Fibroblast of skin of left biceps (primary cell): ENCODE results near the gene GALNT17.

Experiments used
- DNase-seq, 2 experiments: peaks; one replicate each; pipeline ENCODE4 v3.0.0-alpha.2; 2013; ENCODE audit warnings: low read depth in 2 of 2

GALNT17 gene

DNA sequence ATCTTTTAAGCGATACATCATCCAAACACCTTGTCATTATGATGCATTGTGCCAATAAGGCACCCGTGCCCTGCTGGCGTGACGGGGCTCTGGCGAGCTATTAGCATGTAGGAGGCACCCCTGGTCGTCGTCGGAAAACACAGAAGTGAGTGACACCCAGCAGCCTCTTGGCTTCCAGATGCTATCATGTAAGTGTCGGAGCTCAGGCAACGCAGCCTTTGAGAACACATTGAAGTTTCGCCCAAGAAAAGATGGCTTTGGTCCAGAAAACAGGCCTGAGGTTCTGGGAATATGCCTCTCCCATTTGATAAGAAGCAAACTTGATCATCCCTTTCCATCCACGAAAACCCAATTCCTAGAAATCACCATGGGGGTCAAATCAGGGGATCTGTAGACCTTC lies 555.3 kb downstream of the GALNT17 start:
- DNase-seq = no peak

- no peak for DNase-seq
Measured at GRCh38 chr7:71687831-71688599, 556.1 kb downstream of the GALNT17 start.

GRCh38 chr7:71691538-71691937 lies 559.6 kb downstream of the GALNT17 start:
- no peak for DNase-seq

DNA sequence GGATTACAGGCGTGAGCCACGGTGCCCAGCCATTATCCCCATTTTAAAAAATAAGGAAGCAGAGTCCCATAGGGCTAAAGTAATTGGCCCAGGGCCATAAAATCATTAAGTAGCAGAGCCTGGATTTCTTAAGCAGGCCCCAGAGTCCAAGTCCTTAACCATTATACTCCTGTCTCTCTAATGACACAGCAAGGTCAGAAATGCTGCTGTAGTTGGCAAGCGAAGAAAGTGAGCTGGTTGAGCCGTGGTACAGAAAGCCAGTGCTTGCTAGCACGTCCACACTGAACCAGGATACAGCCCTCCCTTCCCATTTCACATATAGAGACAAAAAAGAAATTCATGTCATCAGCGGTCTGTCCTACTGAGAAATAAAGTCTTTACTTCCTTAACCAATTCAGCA lies 562.7 kb downstream of the GALNT17 start:
- no peak for DNase-seq

DNA sequence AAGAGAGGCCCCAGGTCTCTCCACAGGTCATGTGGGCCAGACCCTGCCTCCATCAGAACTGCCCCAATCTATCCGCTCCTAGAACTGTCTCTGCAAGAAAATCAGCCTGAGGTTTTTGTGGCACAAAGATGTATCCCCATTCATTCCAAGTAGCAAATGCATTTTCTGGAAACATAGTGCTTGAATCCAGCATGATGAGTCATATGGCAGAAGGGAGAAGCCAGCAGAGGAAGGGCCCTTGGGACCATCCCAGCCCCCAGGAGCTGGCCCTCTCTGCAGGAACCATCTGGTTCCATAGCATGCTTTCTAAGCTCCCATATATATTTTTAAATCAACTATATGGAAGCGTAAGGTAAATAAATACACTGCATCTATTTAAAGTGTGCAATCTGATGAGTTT lies 563.2 kb downstream of the GALNT17 start:
- DNase-seq = peak; percentile 42 to 43

GRCh38 chr7:71696511-71696910 lies 564.6 kb downstream of the GALNT17 start:
- DNase-seq = no peak

DNA sequence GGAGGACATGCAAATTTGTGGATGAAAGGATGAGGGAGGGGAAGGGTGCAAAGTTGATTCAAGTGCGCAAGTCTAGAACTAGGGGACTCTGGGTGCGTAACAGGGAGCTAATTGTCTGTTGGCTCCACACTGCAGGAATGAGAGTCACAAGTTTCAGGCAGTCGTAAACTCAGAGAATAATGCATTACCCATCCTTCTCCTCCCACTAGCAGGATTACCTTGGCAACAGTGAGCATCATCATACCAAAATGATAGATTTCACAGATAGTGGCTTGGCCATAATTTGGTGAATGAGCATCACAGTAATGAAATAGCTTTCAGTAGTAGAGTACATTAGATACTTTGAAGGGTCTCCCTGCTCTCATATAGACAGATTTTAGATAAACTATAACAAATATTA lies 565.5 kb downstream of the GALNT17 start:
- no peak for DNase-seq

DNA sequence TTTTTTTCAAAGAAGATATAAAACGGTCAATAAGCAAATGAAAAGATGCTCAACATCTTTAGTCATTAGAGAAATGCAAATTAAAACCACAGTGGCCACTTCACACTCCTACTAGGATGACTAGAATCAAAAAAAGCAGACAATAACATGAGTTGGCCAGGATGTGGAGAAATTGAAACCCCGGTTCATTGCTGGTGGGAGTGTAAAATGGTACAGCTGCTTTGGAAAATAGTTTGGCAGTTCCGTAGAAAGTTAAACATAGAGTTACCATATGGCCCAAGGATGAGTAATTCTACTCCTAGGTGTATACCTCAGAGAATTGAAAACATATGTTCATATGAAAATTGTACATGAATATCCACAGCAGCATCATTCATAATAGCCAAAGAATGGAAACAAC lies 573.3 kb downstream of the GALNT17 start:
- peak; percentile 39 to 54 for DNase-seq

DNA sequence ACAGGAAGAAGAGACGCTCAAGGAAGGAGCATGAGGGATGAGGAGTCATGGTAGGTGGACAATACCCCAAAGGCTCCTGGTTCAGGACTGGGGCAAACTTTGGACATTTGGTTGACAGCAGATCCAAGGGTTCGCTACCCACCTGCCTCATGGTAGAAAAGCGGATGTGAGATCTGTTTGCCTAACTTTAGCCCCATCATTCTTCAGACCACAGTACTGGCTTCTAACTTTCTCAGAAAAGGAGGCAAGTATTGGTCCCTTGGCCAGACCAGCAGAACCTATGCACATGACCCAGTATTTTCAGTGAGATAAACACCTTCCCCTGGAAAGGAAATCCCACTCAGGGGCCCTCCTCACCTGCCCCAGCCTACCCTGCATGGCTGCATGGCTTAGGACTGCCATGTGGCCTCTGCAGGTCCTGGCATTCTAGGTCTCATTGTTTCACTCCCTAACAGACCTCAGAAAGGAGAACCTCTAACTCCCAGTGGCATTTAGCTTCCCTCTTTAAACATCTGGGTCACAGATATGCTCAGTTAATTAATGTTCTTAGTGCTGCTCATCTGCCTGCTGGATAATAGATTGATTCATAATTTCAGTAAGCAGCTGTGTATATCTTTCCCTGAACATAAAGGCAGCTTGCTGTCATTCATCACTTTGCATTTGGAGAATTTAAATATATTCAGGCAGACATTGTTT lies 574.1 kb downstream of the GALNT17 start:
- no peak for DNase-seq

DNA sequence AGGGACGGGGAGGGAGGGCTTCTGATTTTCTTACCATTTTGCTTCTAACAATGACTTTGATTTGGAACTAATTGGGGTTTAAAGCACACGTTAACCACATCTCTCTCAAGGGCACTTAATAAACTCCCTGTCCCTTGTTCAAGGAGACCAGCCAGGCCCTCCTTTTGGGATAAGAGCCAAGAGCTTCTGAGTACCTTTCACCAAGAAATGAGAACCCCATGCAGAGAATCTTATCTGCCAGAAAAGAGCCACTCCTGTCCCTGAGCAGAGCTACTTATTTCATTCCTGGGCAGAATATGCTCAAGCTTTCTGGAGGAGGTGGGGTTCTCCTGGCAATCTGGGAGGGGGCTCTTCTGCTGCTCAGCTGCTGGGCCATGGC lies 574.6 kb downstream of the GALNT17 start:
- no peak for DNase-seq

DNA sequence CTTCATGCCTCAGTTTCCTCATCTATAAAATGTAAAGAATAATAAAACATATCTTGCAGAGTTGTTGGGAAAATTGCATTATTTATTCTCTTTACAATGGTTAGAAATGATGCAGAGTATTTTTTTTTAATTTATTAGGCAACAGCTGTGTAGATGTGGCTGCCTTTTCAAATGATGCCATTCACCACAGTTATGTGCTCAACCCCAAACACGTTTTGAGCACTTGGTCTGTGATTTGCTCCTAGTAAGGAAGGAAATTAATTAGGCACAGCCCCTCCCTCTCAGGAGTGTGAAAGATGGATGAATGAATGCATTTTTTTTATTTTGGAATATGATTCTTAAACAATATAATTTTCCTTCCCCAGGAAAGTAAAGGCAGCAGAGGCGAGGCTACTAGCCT lies 575.1 kb downstream of the GALNT17 start:
- no peak for DNase-seq

GRCh38 chr7:71708710-71709109 lies 576.8 kb downstream of the GALNT17 start:
- DNase-seq = no peak

DNA sequence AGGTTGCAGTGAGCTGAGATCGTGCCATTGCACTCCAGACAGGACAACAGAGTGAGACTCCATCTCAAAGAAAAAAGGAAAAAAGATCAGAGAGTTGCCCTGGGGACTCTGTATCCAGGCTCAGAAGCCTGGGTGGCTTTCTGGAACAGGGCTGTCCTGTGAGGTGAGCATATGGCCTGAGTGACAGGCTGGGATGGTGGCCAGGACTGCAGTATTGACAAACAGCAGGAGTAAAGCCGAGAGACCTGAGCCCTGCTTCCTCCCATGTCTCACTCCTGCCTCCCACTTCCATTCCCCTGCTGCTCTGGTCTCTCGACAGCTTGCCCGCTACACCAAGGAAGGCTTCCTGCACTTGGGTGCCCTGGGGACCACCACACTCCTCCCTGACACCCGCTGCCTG lies 578.5 kb downstream of the GALNT17 start:
- DNase-seq = no peak

- DNase-seq = no peak
Measured at GRCh38 chr7:71712653-71713180, 580.8 kb downstream of the GALNT17 start.

DNA sequence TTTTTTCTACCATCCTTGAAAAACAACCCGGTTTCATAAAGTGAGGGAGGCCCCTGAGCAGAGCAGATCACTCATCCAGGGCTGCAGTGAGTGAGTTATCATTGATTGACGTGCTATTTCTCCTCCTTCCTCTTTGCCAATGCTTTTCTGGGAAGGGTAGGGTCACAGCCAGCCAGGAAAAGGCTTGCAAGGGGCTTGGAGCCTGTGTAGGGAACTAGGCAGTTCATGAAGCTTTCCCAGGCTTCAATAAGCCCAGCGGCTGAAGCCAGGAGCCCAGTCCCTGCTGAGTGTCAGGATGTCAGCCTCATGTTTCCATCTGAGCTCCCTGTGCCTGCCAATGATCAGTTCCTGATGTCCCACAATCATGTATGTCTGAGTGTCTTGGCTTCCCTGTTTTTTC lies 584.7 kb downstream of the GALNT17 start:
- no peak for DNase-seq

DNA sequence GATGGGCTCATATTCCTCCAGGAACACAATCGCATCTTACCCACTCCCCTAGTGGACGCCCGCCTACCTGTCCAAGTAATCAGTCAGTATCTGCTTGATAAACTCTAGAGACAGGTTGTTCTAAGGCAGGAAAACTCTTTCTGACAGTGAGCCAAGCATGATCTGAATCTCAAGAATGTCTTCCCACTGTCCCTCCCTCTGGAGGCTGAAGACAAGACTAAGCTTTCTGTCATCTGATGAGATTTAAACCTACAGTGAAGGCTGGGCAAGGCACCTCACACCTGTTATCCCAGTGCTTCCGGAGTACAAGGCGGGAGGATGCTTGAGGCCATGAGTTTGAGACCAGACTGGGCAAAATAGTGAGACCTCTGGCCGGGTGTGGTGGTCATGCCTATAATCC lies 586.6 kb downstream of the GALNT17 start:
- no peak for DNase-seq

GRCh38 chr7:71721742-71722141 lies 589.8 kb downstream of the GALNT17 start:
- no peak for DNase-seq

DNA sequence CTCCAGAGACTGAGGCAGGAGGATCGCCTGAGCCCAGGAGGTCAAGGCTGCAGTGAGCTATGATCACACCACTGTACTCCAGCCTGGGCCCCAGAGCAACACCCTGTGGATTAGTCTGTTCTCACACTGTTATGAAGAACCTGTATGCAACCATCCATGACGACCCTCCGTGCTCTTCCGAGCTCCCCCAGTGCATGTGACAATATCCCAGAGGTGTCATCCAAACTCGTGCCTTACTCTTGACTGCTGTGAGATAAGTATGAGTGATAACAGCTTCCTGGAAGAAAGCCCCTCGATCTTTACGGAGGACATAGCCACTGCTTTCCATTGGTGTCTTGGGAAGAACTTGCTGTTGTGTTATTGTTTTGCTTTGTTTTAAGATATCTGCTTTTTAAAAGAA lies 591.9 kb downstream of the GALNT17 start:
- DNase-seq = no peak

GRCh38 chr7:71727347-71727746 lies 595.4 kb downstream of the GALNT17 start:
- DNase-seq = no peak

DNA sequence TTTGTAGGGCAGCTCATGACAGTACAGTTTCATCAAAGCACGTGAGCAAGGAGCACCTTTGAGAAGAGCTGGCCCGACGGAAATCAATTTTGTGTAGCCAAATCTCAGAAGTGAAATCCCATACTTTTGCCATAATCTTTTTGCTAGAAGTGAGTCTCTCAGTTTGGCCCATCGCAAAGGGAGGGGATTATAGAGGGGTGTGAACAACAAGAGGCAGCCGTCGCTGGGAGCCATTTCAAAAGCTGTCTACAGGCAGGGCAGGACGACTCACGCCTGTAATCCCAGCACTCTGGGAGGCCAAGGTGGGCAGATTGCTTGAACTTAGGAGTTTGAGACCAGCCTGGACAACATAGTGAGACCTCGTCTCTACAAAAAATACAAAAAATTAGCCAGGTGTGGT lies 599.8 kb downstream of the GALNT17 start:
- DNase-seq = no peak

GRCh38 chr7:71733107-71733870 lies 601.3 kb downstream of the GALNT17 start:
- peak in 1 of 2 experiments; percentile 18 for DNase-seq

GRCh38 chr7:71735961-71736556 lies 604.1 kb downstream of the GALNT17 start:
- DNase-seq = peak in 1 of 2 experiments; percentile 25
